HEK293 (cell line): ENCODE measurements around the gene NLRP6.

Source experiments
- CTCF ChIA-PET: fragments of 350-600 bp; formaldehyde crosslinking; extraction: SDS; loops from one replicate; lab custom pipeline; 2021; ENCODE audit warnings: antibody characterized with exemption; lab: Yijun Ruan, JAX
- POLR2A ChIA-PET: fragments of 300-600 bp; formaldehyde crosslinking; extraction: SDS; loops from one replicate; lab custom pipeline; 2020; ENCODE audit warnings: antibody characterized with exemption, inconsistent platforms; lab: Yijun Ruan, JAX
- H3K27ac ChIP-seq: fragments of 200-500 bp; sonication (Bioruptor generic); 2 replicates; pipeline ENCODE4 v1.5.1; 2014; ENCODE audit warnings: low read depth, low read length, control low read depth, inconsistent platforms; ENCODE audit errors: extremely low read depth
- H3K36me3 ChIP-seq, 2 experiments: fragments of 200-500 bp in 1 of 2; sonication (Bioruptor generic) in 1 of 2; 1 replicate in 1 of 2; 2 replicates in 1 of 2; pipeline ENCODE4 v1.5.1; 2014 to 2017; ENCODE audit warnings: inconsistent platforms in 2 of 2, low read length in 2 of 2; ENCODE audit not compliant: control insufficient read depth in 2 of 2, insufficient read depth in 1 of 2
- H3K4me1 ChIP-seq: fragments of 200-500 bp; sonication (Bioruptor generic); 2 replicates; pipeline ENCODE4 v1.5.1; 2014; ENCODE audit warnings: mild to moderate bottlenecking, low read length, inconsistent platforms; ENCODE audit not compliant: control insufficient read depth, insufficient read depth
- H3K4me3 ChIP-seq: 2 replicates; pipeline ENCODE4 v1.5.1; 2011; ENCODE audit warnings: low read depth, mild to moderate bottlenecking, control low read depth, low read length, moderate library complexity
- H3K9me3 ChIP-seq: fragments of 200-500 bp; sonication (Bioruptor generic); 2 replicates; pipeline ENCODE4 v1.5.1; 2014; ENCODE audit warnings: low read depth, low read length, inconsistent platforms; ENCODE audit not compliant: control insufficient read depth, insufficient read depth
- BCL6B ChIP-seq: fragments of 450-650 bp; formaldehyde crosslinking; IDR thresholded peaks from 2 replicates; pipeline ENCODE4 v1.5.1; 2017; ENCODE audit warnings: missing biosample characterization, missing genetic modification characterization
- GFI1B ChIP-seq: fragments of 450-650 bp; formaldehyde crosslinking; IDR thresholded peaks from 2 replicates; pipeline ENCODE4 v1.5.1; 2016; ENCODE audit warnings: missing biosample characterization, missing genetic modification characterization
- GLIS1 ChIP-seq: fragments of 450-650 bp; formaldehyde crosslinking; IDR thresholded peaks from 2 replicates; pipeline ENCODE4 v1.5.1; 2016; ENCODE audit warnings: missing biosample characterization, missing genetic modification characterization
- HOXD13 ChIP-seq: sonication (generic); formaldehyde crosslinking; IDR thresholded peaks from 2 replicates; pipeline ENCODE4 v1.8.0; 2022; ENCODE audit warnings: missing genetic modification reagents, borderline replicate concordance
- KLF16 ChIP-seq: fragments of 450-650 bp; formaldehyde crosslinking; IDR thresholded peaks from 2 replicates; pipeline ENCODE4 v1.5.1; 2017; ENCODE audit warnings: missing biosample characterization, missing genetic modification characterization
- KLF17 ChIP-seq: fragments of 450-650 bp; formaldehyde crosslinking; IDR thresholded peaks from 2 replicates; pipeline ENCODE4 v1.5.1; 2016; ENCODE audit warnings: missing biosample characterization, missing genetic modification characterization
- KLF8 ChIP-seq: fragments of 450-650 bp; formaldehyde crosslinking; IDR thresholded peaks from 2 replicates; pipeline ENCODE4 v1.5.1; 2016; ENCODE audit warnings: missing biosample characterization, missing genetic modification characterization
- KLF9 ChIP-seq: fragments of 450-650 bp; formaldehyde crosslinking; IDR thresholded peaks from 2 replicates; pipeline ENCODE4 v1.5.1; 2016; ENCODE audit warnings: missing biosample characterization, missing genetic modification characterization, low read depth
- SETDB1 ChIP-seq: IDR thresholded peaks from one replicate; pipeline ENCODE4 v1.6.1; 2017; ENCODE audit warnings: mild to moderate bottlenecking, low read length, moderate library complexity, mixed read lengths; ENCODE audit not compliant: insufficient read length
- SP3 ChIP-seq: fragments of 450-650 bp; formaldehyde crosslinking; IDR thresholded peaks from 2 replicates; pipeline ENCODE4 v1.5.1; 2016; ENCODE audit warnings: missing biosample characterization, missing genetic modification characterization
- ZBTB48 ChIP-seq: fragments of 450-650 bp; formaldehyde crosslinking; IDR thresholded peaks from 2 replicates; pipeline ENCODE4 v1.5.1; 2016; ENCODE audit warnings: missing biosample characterization, missing genetic modification characterization
- ZBTB7A ChIP-seq: fragments of 450-650 bp; formaldehyde crosslinking; IDR thresholded peaks from 2 replicates; pipeline ENCODE4 v1.5.1; 2016; ENCODE audit warnings: low read depth, missing biosample characterization, missing genetic modification characterization
- ZNF175 ChIP-seq: fragments of 450-650 bp; formaldehyde crosslinking; IDR thresholded peaks from 2 replicates; pipeline ENCODE4 v1.5.1; 2016; ENCODE audit warnings: missing biosample characterization, missing genetic modification characterization
- ZNF266 ChIP-seq: fragments of 450-650 bp; formaldehyde crosslinking; IDR thresholded peaks from 2 replicates; pipeline ENCODE4 v1.5.1; 2016; ENCODE audit warnings: missing biosample characterization, missing genetic modification characterization, low read depth
- ZNF274 ChIP-seq, 2 experiments: fragments of 200-500 bp in 1 of 2; fragments of 450-650 bp in 1 of 2; sonication (Bioruptor generic) in 1 of 2; formaldehyde crosslinking in 1 of 2; IDR thresholded peaks; 2 replicates each; pipeline versions ENCODE4 v1.5.1 to v1.6.1; 2014 to 2016; ENCODE audit warnings: borderline replicate concordance in 1 of 2, inconsistent platforms in 1 of 2, low read length in 1 of 2, missing biosample characterization in 1 of 2, missing genetic modification characterization in 1 of 2
- ZNF324 ChIP-seq: fragments of 450-650 bp; formaldehyde crosslinking; IDR thresholded peaks from 2 replicates; pipeline ENCODE4 v1.5.1; 2016; ENCODE audit warnings: missing biosample characterization, missing genetic modification characterization
- ZNF37A ChIP-seq: fragments of 450-650 bp; IDR thresholded peaks from 2 replicates; pipeline ENCODE4 v1.5.1; 2018; ENCODE audit warnings: missing biosample characterization, missing genetic modification characterization
- ZNF423 ChIP-seq: fragments of 450-650 bp; formaldehyde crosslinking; IDR thresholded peaks from 2 replicates; pipeline ENCODE4 v1.5.1; 2016; ENCODE audit warnings: missing biosample characterization, missing genetic modification characterization
- ZNF473 ChIP-seq: fragments of 450-650 bp; formaldehyde crosslinking; IDR thresholded peaks from 2 replicates; pipeline ENCODE4 v1.5.1; 2017; ENCODE audit warnings: missing biosample characterization, missing genetic modification characterization
- ZNF600 ChIP-seq: fragments of 450-650 bp; formaldehyde crosslinking; IDR thresholded peaks from 2 replicates; pipeline ENCODE4 v1.5.1; 2016; ENCODE audit warnings: missing biosample characterization, missing genetic modification characterization
- ZXDB ChIP-seq: fragments of 450-650 bp; formaldehyde crosslinking; IDR thresholded peaks from 2 replicates; pipeline ENCODE4 v1.5.1; 2016; ENCODE audit warnings: missing biosample characterization, missing genetic modification characterization

The NLRP6 gene

DNA sequence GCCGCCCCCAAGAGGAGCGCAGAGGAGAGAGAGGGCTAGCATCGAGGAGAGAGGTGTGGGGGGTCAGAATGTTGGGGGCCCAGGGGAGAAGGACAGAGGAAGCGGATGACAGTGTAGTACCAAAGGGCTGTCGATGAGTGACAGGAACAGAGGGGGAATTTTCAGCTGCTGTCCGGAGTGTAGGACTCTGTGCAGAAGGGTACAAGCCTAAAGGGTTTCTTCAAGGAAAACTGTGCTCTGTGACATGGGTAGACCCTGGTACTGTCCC is 5.3 kb upstream of the NLRP6 start:
- Histone ChIP-seq H3K4me3 (no peak overlapping the region), H3K36me3 (no peaks in the 10 kb centered on the region), H3K4me1 (no peaks in the 10 kb centered on the region), H3K9me3 (no peaks in the 10 kb centered on the region), H3K27ac (no peak overlapping the region)
- TF ChIP-seq KLF17 (tag by site-specific recombination): no peak
- TF ChIP-seq ZBTB7A: no peak
- TF ChIP-seq BCL6B (tag by site-specific recombination): no peak
- no peak for TF ChIP-seq KLF8 (tag by site-specific recombination)
- TF ChIP-seq ZNF324 (tag by site-specific recombination): no peak
- no peak for TF ChIP-seq KLF16 (tag by site-specific recombination)
- TF ChIP-seq ZNF266: no peak
- POLR2A ChIA-PET: no interaction called here
- CTCF ChIA-PET: no interaction called here

- TF ChIP-seq ZNF473 (tag by site-specific recombination) (no peak), SETDB1 (peak; percentile 39), ZNF175 (no peak)
- ChIA-PET CTCF (interaction anchor here (0.6 to 4.0 kb wide), 2 partner anchors 25 to 86 kb away, joined by 3 to 28 read pairs; no protein-coding TSS in a partner anchor), POLR2A (no interaction called here)
- Histone ChIP-seq H3K36me3 (no peaks in the 10 kb centered on the region), H3K4me1 (no peaks in the 10 kb centered on the region), H3K4me3 (no peak overlapping the region), H3K9me3 (no peaks in the 10 kb centered on the region), H3K27ac (no peak overlapping the region)
Observed at GRCh38 chr11:276219-276618, 2.0 kb upstream of the NLRP6 start.

DNA sequence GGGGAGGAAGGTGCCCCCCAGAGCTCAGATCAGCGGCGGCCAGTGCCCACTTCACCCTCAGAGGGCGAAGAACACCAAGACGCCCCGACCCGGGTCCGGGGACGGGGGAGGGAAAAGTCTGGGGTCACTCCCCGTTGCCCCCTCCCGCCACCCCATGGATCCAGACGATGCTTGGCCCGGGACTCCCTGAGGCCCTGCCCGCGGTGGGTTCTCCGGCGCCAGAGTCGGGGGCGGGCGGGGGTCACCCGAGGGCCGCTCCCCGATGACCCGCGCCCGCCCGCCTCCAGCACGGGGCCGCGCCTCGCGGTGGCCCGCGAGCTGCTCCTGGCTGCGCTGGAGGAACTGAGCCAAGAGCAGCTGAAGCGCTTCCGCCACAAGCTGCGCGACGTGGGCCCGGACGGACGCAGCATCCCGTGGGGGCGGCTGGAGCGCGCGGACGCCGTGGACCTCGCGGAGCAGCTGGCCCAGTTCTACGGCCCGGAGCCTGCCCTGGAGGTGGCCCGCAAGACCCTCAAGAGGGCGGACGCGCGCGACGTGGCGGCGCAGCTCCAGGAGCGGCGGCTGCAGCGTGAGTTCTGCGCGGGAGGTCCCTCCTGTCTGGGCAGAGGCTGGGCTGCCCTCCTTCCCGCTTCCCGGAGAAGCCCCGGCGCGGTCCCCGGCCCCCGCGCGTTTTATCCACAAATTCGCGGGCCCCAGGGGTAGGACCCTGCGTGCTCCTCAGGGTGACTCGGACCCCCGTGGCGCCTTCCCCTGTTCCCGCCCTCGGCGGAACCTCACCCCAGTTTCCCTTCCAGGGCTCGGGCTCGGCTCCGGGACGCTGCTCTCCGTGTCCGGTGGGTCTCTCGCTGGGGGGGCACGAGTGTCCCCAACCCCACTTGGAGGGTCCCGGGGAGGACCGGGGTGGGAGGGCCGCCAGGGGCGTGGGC is 1.1 kb downstream of the NLRP6 start:
- H3K4me3 ChIP-seq: no peak overlapping the region
- CTCF ChIA-PET: interaction anchor here (1.0 to 4.0 kb wide), 2 partner anchors 29 to 76 kb away, joined by 7 to 28 read pairs; no protein-coding TSS in a partner anchor
- H3K36me3 ChIP-seq: no peaks in the 10 kb centered on the region
- H3K4me1 ChIP-seq: no peaks in the 10 kb centered on the region
- no peak overlapping the region for H3K27ac ChIP-seq
- POLR2A ChIA-PET: no interaction called here
- TF ChIP-seq SP3 (tag by site-specific recombination): no peak
- TF ChIP-seq ZNF423: no peak
- no peak for TF ChIP-seq ZBTB48 (tag by site-specific recombination)
- TF ChIP-seq KLF9 (tag by site-specific recombination): no peak
- TF ChIP-seq GFI1B (tag by site-specific recombination): no peak
- TF ChIP-seq ZNF37A (tag by site-specific recombination): no peak
- no peak for TF ChIP-seq ZNF274 (IDR thresholded peaks at IDR 0.05; ENCODE audit: low read length)
- no peak for TF ChIP-seq ZNF274 (tag by site-specific recombination; IDR thresholded peaks at IDR 0.05; ENCODE audit: borderline replicate concordance)
- TF ChIP-seq GLIS1 (tag by site-specific recombination): no peak
- no peak for TF ChIP-seq ZNF600
- TF ChIP-seq ZXDB (tag by site-specific recombination): no peak
- no peak for TF ChIP-seq HOXD13 (CRISPR knock-in tag)
- TF ChIP-seq, all 188 proteins: peak for 0
- no peaks in the 10 kb centered on the region for H3K9me3 ChIP-seq
